DOHH2 (cell line): ENCODE data around the gene TNRC6A.

Experiments used
- CTCF ChIP-seq: fragments of 200-600 bp; sonication (generic); IDR thresholded peaks from one replicate; pipeline ENCODE4 v1.5.1; 2014; ENCODE audit warnings: antibody characterized with exemption, mild to moderate bottlenecking, low read depth, low read length; ENCODE audit not compliant: poor library complexity, severe bottlenecking
- EZH2phosphoT487 ChIP-seq: fragments of 200-600 bp; sonication (generic); IDR thresholded peaks from 2 replicates; pipeline ENCODE4 v1.6.1; 2017; ENCODE audit warnings: borderline replicate concordance, mild to moderate bottlenecking, antibody characterized with exemption, low read length, moderate library complexity, mixed read lengths

GRCh38 chr16:24728891-24729242 lies 584 bp upstream of the TNRC6A start:
- TF ChIP-seq CTCF (no peak), EZH2phosphoT487 (no peak)
